Stimulated activated CD8-positive, alpha-beta memory T cell treated with anti-CD3 and anti-CD28 coated beads, Interleukin-12 subunit alpha, Interleukin-12 subunit beta, amount 100 ng/mL, for 24 hours (primary cell): ENCODE results near the gene THRAP3.
"Not testable (repeated sequence)": the region's sequence is repeated elsewhere in the genome, so short reads cannot be mapped to it uniquely, and the experiment has no call there.

ENCODE experiments used
- DNase-seq: peaks from one replicate; pipeline ENCODE4 v3.0.0-alpha.2; 2020; ENCODE audit errors: extremely low read depth

Gene THRAP3

GRCh38 chr1:36204347-36204909, 19.8 kb upstream of the THRAP3 start:
- no peak for DNase-seq

- no peak for DNase-seq
These were observed 17.9 kb upstream of the THRAP3 start for GRCh38 chr1:36206323-36206858.

DNA sequence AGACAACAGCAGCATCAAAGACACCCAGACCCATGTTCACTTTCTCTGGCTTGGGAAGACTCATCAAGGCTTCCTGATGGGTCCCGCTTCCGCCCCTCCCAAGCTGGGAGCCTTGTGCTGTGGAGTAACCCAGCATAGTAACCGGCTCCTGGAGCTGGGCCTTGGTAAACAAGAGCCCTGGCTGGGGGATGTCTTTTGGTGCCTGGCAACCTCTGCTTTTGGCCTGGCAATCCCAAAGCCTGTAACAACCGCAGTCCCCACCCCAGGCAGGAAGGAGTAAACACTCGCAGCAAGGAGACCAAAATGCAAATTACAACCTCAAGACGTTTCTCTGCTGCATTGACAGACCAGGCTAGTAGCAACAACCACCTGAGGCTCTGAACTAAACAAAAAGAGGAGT, 16.9 kb upstream of the THRAP3 start:
- no peak for DNase-seq

DNA sequence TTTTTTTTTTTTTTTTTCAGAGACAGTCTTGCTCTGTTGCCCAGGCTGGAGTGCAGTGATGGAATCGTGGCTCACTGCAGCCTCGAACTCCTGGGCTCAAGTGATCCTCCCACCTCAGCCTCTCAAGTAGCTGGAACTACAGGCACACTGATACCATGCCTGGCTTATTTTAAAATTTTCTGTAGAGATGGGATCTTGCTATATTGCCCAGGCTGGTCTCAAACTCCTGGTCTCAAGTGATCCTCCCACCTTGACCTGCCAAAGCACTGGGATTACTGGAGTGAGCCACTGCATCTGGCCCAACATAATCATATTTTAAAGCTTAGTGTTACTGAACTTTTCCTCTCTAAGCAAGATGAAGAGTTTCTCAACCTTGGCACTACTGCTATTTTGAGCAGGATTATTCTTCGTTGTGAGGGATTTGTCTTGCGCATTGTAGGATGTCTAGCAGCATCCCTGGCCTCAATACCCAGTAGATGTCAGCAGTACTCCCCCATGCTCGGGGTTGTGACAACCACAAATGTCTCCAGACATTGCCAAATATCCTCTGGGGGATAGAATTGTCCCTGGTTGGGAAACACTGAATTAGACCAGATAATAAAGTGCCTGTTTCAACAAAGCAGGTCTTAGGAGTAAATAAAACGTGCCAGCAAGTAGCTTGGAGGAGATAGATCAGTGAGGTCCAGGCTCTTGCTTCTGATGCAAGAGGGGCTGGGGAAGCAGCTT, 15.1 kb upstream of the THRAP3 start:
- no peak for DNase-seq

DNA sequence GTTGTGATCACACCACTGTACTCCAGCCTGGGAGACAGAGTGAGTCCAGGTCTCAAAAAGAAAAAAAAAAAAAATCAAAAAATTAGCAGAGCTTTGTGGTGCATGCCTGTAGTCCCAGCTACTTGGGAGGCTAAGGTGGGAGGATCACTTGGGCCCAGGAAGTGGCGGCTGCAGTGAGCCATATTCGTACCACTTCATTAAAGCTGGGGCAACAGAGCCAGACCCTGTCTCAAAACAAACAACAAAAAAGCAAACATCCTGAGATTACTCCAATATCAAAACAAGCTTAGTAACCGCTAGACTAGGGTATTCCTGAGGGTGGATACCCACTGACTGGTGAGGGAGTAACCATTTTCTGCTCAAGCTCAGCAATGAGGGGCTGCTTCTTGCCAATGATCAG, 12.9 kb upstream of the THRAP3 start:
- DNase-seq: no peak

DNA sequence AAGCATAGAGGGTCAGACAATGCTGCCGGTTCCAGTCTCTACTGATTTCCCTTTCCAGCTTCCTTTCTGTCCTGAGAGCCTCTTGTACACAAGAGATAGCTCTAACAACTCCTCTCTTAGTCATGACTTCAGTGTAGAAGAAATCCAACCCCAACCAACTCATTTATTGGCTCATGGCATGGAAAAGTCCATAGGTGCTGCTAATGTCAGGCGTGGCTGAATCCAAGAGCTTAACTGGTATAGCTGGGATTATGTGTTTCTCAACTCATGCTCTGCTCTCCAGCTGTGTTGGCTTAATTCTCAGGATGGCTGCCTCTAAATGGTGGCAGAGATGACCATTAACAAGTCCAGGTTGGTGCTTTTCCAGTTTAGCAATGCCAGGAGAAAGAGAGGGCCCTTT, 12.4 kb upstream of the THRAP3 start:
- DNase-seq: no peak

DNA sequence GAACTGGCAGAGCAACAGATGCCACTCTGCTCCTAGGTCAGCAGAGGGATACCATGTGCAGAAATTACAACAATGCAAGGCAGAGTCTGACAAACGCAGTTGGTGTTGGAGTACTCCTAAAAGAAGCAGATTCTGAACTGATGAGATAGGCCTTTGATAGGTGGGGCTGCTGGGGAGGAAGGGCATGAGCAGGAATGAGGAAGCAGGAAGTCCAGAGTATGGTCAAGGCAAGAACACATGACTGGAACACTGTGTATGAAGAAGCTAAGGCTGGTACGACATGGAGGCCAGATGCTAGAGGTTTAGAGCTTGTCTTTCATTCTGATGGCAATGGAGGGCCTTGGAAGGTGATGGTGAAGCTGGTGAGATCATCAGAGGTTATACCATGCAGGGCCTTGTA, 11.5 kb upstream of the THRAP3 start:
- DNase-seq: no peak

GRCh38 chr1:36217670-36218069, 6.6 kb upstream of the THRAP3 start:
- no peak for DNase-seq

- DNase-seq: not testable (repeated sequence)
These were observed 2.3 kb upstream of the THRAP3 start for GRCh38 chr1:36221901-36222300.

GRCh38 chr1:36222481-36223380, 1.5 kb upstream of the THRAP3 start:
- DNase-seq: no peak

DNA sequence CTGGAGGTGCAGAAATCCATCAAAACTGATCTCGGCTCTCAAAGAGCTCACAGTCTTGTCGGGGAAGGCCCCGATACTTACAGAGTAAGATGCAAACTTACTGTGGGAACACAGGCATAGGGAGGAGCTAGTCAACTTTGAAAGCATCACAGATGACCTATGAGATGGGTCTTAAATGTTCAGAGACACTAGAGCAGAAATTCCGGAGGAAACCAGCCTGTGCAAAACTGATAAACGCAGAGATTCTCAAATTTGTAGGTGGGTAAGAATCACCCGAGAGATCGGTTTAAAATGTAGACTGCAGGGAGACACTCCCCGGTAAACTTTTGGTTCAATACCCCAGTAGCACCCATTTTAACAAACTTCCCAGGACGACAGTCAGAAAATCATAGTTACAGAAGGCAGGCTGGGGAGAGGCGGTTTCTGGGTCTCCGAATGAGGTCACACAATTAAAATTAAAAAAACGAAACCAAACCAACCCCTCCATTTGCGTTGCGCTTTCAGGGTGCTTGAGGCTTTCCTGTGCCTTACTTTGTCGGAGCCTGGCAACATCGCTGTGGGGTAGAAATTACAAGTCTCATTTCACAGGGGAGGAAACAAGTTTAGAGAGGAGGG, 755 bp upstream of the THRAP3 start:
- no peak for DNase-seq

- no peak for DNase-seq
These were observed 467 bp downstream of the THRAP3 start for GRCh38 chr1:36224537-36225282.

DNA sequence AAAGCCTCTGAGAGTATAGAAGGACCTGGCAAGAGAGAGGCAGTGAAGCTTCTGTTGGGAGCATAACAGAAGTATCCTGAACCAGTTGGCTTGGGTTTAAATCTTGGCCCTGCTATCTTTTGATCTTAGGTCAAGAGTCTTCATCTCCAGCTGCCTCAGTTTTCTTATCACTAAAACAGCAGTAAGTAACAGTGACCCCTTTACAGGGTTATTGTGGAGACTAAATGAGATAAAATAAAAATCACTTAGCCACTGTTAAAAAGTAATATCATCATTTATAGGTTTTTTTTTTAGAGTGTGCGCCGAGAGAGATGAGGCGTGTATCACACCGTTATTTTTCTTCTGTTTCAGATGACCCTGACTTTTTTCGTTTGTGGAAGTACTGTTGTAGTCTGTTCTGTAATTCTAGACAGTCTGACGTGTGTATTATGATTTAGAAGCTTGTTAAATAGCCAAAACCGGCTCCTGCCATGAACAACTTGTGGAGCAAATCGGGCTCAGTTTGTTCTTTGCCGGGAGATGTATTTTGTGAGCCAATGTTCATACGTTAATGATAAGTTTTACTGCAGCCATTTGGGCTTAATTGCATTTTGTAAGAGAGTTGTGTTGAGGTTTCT, 1.1 kb downstream of the THRAP3 start:
- DNase-seq: no peak

DNA sequence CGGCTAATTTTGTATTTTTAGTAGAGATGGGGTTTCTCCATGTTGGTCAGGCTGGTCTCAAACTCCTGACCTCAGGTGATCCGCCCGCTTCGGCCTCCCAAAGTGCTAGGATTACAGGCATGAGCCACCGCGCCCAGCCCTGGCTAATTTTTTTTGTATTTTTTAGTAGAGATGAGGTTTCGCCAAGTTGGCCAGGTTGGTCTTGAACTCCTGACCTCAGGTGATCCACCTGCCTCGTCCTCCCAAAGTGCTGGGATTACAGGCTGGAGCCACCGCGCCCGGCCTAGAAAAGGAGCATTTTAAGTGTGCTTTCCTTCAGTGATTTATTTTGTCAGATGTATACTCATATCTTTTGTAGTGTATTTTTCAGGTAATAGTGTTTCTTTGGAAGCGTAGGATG, 6.0 kb downstream of the THRAP3 start:
- not testable (repeated sequence) for DNase-seq

GRCh38 chr1:36231191-36231590, 6.9 kb downstream of the THRAP3 start:
- no peak for DNase-seq

GRCh38 chr1:36232212-36233095, 8.2 kb downstream of the THRAP3 start:
- DNase-seq: no peak

DNA sequence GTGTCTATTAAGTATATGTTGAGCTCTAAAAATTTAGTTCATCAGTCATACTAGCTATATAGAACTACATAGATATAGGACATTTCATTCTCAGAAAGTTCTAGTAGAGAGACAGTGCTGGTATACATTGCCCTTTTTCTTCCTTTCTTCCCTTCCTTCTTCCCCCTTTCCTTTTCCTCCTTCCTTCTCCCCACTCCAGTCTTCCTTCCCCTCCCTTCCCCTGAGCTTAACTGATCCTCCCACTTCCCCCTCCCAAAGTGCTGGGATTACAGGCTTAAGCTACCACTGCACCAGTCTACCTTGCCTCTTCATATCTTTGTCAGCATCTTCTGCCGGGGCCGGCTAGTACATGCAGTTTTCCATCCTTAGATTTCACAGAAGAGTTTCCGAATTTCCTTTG, 12.1 kb downstream of the THRAP3 start:
- no peak for DNase-seq

GRCh38 chr1:36238433-36238832, 14.2 kb downstream of the THRAP3 start:
- DNase-seq: no peak

GRCh38 chr1:36239941-36240637, 15.8 kb downstream of the THRAP3 start:
- no peak for DNase-seq
